Astrocyte of the cerebellum (primary cell): Measurements from ENCODE around the gene ABCA7.

Experiments used
- DNase-seq: peaks from one replicate; pipeline ENCODE4 v3.0.0-alpha.2; 2011; ENCODE audit warnings: low read depth
- H3K4me3 ChIP-seq: 2 replicates; pipeline ENCODE4 v1.5.1; 2011; ENCODE audit warnings: mild to moderate bottlenecking, low read depth, low read length, moderate library complexity
- CTCF ChIP-seq: IDR thresholded peaks from 2 replicates; pipeline ENCODE4 v1.5.1; 2012; ENCODE audit warnings: low read length, low read depth, moderate library complexity, mild to moderate bottlenecking; ENCODE audit errors: missing control alignments
- in situ Hi-C: cut with HindIII; loops from 2 replicates; pipeline ENCODE4 v1.10.0; 2017; ENCODE audit warnings: low sequenced_read_pairs

ABCA7 gene

GRCh38 chr19:1070576-1070930 lies 30.6 kb downstream of the ABCA7 start:
- in situ Hi-C loops: no loop called here
- DNase-seq: no peak
- H3K4me3 ChIP-seq: no peak overlapping the region
- no peak for TF ChIP-seq CTCF

GRCh38 chr19:1070931-1071791 lies 31.3 kb downstream of the ABCA7 start:
- no peak for TF ChIP-seq CTCF
- H3K4me3 ChIP-seq: no peak overlapping the region
- in situ Hi-C loops: no loop called here
- DNase-seq: no peak

DNA sequence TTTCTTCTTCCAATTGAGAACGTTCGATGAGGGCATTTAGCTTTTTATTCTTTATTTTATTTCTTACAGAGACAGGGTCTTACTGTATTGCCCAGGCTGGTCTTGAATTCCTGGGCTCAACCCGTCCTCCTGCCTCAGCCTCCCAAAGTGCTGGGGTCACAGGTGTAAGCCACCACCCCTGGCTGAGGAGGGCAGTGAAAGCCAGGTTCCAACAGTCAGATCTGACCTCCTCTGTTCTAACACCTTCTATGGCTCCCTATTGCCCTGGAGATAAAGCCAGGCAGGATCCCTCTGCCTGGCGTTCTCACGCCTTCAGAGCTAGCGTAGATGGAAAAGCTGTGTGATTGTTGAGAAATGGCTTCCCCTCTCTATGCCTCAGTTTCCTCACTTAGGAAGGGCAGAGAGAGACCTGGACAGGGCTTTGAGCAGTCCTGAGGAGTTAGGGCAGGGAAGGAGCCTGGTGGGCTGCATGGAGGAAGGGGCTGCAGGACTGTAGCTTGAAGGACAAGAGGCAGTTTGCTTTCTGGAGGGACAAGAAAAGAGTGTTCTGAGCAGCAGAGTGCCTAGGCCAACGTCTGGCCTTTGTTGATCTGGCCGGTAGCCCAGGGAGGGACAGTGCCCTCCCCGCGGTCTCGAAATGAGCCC lies 32.6 kb downstream of the ABCA7 start:
- in situ Hi-C loops: no loop called here
- no peak overlapping the region for H3K4me3 ChIP-seq
- no peak for DNase-seq
- no peak for TF ChIP-seq CTCF

DNA sequence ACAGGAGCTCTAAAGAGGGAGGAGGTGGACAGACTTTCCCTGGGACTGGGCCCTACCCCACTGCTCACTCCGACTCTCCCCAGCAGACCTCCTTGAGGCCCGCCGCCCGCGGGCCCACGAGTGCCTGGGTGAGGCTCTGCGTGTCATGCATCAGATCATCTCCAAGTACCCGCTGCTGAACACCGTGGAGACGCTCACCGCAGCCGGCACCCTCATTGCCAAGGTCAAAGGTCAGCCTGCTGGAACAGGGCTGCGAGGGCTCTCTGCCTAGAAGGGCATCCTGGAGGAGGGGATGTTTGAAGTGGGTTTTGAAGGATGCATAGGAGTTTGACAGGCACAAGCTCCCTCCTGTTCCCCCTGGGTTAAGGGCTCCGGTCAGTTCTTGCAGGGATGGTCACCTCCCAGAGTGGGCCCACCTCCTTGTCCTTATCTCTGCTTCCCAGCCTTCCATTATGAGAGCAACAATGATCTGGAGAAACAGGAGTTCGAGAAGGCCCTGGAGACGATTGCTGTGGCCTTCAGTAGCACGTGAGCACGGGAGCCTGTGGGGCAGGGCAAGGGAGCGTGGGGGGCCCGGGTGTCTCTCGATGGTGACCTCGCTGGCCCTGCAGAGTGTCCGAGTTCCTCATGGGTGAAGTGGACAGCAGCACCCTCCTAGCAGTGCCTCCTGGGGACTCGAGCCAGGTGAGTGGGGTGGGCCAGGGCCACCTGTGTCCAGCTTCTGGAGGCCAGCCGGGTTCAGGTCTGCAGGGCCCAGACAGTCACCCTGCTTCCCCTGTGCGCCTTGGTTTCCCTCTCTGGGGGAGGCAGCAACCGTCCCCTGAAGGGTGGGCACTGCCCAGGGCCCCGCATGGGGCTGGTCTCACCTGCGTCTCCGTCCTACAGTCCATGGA lies 33.4 kb downstream of the ABCA7 start:
- in situ Hi-C loops: no loop called here
- H3K4me3 ChIP-seq: no peak overlapping the region

GRCh38 chr19:1073956-1074517 lies 34.1 kb downstream of the ABCA7 start:
- H3K4me3 ChIP-seq: no peak overlapping the region
- in situ Hi-C loops: no loop called here

More for the DNA sequence above, 33.4 kb downstream of the ABCA7 start:
- no peak for TF ChIP-seq CTCF
- DNase-seq: no peak

More at GRCh38 chr19:1073956-1074517, 34.1 kb downstream of the ABCA7 start:
- no peak for DNase-seq
- no peak for TF ChIP-seq CTCF
